ENCODE results near the gene PRDM16. TPM values are rescaled to one million over a fixed set of nuclear protein-coding genes. Genes with fewer than 3 reads are reported as not detected.

PRDM16 gene
- total RNA-seq, 1 experiment from 2014 or later: 1.4 TPM

- no peaks in the 10 kb centered on the region for H3K36me3 ChIP-seq
- no peak for DNase-seq
- H3K27ac ChIP-seq: no peak overlapping the region
- H3K4me1 ChIP-seq: peaks cover 5% of the 10 kb centered on the region; the same call in 1 of the 2 replicates
- H3K4me3 ChIP-seq: no peak overlapping the region
- no peaks in the 10 kb centered on the region for H3K9me3 ChIP-seq (replicated peaks)
- H3K27me3 ChIP-seq: no peaks in the 10 kb centered on the region
These were observed 102.8 kb downstream of the PRDM16 start for GRCh38 chr1:3171761-3172160.

DNA sequence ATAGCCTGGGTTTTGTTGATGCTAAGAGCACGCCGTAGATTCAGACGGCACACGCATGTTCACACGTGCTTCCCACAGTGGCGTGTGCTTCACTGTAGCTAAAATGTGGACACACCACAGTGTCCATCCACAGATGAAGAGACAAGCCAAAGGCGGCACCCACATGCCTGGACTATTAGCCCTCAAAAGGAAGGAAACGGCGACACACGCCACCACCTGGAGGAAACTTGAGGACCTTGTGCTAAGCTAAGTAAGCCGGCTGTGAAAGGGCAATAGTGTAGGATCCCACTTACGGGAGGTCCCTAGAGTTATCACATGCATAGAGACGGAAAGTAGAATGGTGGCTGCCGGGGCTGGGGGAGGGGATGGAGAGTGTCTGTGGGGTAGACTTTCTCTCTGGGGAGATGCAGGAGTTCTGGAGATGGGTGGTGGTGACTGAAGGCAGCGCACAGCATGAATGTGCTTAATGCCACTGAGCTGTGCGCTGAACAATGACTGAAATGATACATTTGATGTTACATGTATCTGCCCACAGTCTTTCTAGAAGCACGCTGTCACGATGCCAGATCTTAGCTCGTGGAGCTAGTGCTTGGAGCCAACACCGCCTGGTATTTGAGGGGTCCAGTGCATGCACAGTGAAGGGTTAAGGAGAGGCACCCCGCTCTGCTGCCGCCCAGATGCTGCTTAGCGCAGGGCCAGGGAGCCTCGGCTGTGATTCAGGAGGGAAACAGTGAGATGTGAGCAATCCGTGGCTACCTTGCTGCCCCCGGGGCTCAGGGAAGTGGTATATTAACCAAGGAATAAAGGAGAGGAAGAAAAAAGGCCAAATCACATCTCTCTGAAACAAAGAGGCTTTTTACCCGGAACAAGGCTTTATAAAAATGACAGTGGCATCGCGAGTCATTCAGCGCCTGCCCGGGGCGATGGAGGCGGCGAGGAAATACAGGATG lies 103.7 kb downstream of the PRDM16 start:
- Histone ChIP-seq H3K27me3 (no peaks in the 10 kb centered on the region), H3K36me3 (no peaks in the 10 kb centered on the region), H3K9me3 (replicated peaks) (peaks cover 3% of the 10 kb centered on the region; the same call in 1 of the 2 replicates), H3K4me3 (no peak overlapping the region), H3K4me1 (peaks cover 5% of the 10 kb centered on the region; the same call in 1 of the 2 replicates), H3K27ac (no peak overlapping the region)
- no peak for DNase-seq

DNA sequence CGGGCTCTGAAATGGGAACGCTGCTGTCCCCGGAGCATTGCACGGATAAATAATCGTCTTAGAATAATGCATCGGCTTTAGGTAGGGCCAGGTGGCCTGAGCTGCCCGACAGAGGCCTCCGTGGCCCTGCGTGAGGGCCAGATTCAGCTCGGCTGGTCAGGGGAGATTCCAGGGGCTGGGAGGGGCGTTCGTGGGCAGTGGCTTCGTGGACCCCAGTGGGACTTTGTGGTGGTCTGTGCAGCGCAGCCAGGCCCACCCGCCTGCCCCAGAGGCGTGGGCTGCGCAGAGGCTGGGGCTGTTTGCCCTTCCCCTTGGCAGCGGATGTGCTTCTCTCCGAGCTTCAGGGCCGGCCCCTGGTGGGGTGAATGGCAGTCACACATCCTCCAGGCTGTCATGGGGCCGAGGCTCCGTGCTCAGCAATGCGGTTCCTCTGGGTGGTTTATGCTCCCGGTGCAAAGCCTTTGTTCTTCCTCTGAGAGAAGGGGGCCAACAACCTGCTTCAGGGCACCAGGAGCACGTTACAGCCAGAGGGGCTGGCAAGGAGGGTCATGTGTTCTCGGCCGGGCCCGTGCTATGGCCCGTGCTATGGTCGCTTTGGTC lies 104.5 kb downstream of the PRDM16 start:
- Histone ChIP-seq H3K4me3 (no peak overlapping the region), H3K36me3 (no peaks in the 10 kb centered on the region), H3K27ac (no peak overlapping the region), H3K9me3 (replicated peaks) (peaks cover 3% of the 10 kb centered on the region; the same call in 1 of the 2 replicates), H3K4me1 (peaks cover 5% of the 10 kb centered on the region; the same call in 1 of the 2 replicates), H3K27me3 (no peaks in the 10 kb centered on the region)
- no peak for DNase-seq

DNA sequence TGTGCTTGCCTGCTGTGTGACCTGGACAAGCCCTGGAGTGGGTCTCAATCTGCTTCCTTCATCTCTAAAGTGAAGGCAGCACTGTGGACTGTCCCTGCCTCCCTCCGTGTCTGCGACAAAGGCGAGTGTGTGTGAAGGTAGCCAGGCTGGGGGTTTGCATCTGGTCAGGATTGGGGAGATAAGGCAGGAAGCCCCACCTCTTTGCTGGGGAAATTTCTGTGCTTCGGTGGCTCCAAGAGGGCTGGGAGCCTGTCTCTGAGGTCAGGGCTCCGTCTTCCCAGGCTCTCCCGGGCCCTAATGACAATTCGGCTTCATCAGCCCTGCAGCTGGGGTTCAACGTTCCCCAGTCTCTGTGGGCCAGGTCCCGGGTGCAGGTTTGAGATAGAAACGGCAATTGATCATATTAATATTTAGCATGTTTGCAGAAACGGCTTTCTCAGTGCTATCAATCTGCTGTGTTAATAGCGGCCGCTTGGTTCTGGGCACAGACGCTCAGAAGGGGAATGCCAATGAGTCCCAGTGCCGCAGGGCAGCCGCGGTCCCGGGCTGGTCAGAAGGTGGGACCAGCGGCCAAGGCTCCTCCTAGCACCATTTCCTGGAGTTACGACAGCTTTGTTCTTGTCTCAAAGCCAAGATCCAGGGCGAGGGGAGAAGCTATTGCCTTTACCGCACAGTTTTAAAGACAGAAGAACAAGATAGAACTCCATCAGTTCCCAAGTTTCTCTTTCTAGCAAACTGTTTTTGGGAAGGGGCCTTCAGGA lies 105.7 kb downstream of the PRDM16 start:
- H3K27me3 ChIP-seq: no peaks in the 10 kb centered on the region
- H3K36me3 ChIP-seq: no peaks in the 10 kb centered on the region
- no peak for DNase-seq
- H3K4me3 ChIP-seq: no peak overlapping the region
- H3K4me1 ChIP-seq: peaks cover 5% of the 10 kb centered on the region; the same call in 1 of the 2 replicates
- no peak overlapping the region for H3K27ac ChIP-seq
- peaks cover 3% of the 10 kb centered on the region; the same call in 1 of the 2 replicates for H3K9me3 ChIP-seq (replicated peaks)

GRCh38 chr1:3175486-3175885 lies 106.5 kb downstream of the PRDM16 start:
- Histone ChIP-seq H3K4me3 (no peak overlapping the region), H3K27ac (no peak overlapping the region), H3K27me3 (no peaks in the 10 kb centered on the region), H3K9me3 (replicated peaks) (peaks cover 3% of the 10 kb centered on the region; the same call in 1 of the 2 replicates), H3K36me3 (no peaks in the 10 kb centered on the region), H3K4me1 (no peaks in the 10 kb centered on the region)
- no peak for DNase-seq

DNA sequence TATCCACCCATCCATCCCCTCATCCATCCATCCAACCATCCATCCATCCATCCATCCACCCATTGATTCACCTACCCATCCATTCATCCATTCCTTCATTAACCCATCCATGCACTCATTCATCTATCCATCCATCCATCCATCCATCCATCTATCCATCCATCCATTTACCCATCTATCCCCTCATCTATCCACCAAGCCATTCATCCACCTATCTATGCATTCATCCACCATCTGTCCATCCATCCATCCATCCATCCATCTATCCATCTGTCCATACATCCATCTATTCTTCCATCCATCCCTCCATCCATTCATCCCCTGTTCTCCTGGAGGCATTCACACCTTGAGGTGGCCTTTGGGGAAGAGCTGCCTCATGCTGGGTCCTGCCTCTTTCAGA lies 107.0 kb downstream of the PRDM16 start:
- H3K27me3 ChIP-seq: no peaks in the 10 kb centered on the region
- H3K9me3 ChIP-seq (replicated peaks): peaks cover 3% of the 10 kb centered on the region; the same call in 1 of the 2 replicates
- H3K27ac ChIP-seq: no peak overlapping the region
- no peaks in the 10 kb centered on the region for H3K4me1 ChIP-seq
- H3K36me3 ChIP-seq: no peaks in the 10 kb centered on the region
- H3K4me3 ChIP-seq: no peak overlapping the region
- DNase-seq: no peak

DNA sequence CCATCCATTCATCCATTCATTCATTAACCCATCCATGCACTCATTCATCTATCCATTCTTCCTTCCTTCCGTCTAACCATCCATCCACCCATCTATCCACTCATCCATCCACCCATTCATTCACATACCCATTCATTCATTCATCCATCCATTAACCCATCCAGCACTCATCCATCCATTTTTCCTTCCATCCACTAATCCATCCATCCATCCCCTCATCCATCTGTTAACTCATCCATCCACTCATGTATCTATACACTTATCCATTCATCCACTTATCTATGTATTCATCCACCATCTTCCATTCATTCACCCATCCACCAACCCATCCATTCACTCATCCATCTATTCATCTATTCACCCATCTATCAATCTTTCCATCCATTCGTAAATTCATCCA lies 107.8 kb downstream of the PRDM16 start:
- H3K27me3 ChIP-seq: no peaks in the 10 kb centered on the region
- DNase-seq: no peak
- peaks cover 3% of the 10 kb centered on the region; the same call in 1 of the 2 replicates for H3K9me3 ChIP-seq (replicated peaks)
- no peak overlapping the region for H3K4me3 ChIP-seq
- no peaks in the 10 kb centered on the region for H3K36me3 ChIP-seq
- H3K4me1 ChIP-seq: no peaks in the 10 kb centered on the region
- no peak overlapping the region for H3K27ac ChIP-seq

DNA sequence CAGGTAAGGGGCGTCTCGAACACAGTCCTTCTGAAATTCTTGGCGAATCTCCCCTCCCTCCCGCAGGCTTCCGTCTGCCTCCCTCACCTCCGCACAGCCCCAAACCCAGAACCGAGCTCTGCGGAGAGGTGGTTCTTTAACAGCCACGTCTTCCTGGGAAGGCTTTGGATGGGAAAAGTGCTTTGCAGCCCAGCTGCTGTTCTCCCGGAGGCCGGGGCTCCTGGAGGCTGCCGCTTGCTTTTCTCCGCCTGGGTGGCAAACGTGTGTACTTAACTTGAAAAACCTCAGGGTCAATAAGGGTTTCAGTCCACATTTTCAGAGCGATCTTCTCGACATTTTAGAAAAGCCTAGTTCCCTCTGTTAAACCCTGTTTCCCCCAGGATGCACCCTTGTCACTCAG lies 109.3 kb downstream of the PRDM16 start:
- Histone ChIP-seq H3K27ac (no peak overlapping the region), H3K27me3 (no peaks in the 10 kb centered on the region), H3K4me3 (no peak overlapping the region), H3K4me1 (no peaks in the 10 kb centered on the region), H3K9me3 (replicated peaks) (peaks cover 3% of the 10 kb centered on the region; the same call in 1 of the 2 replicates), H3K36me3 (no peaks in the 10 kb centered on the region)
- DNase-seq: no peak

GRCh38 chr1:3179471-3179870 lies 110.5 kb downstream of the PRDM16 start:
- no peak for DNase-seq
- H3K27ac ChIP-seq: no peak overlapping the region
- H3K4me3 ChIP-seq: no peak overlapping the region
- H3K9me3 ChIP-seq (replicated peaks): peaks cover 3% of the 10 kb centered on the region; the same call in 1 of the 2 replicates
- H3K36me3 ChIP-seq: no peaks in the 10 kb centered on the region
- no peaks in the 10 kb centered on the region for H3K27me3 ChIP-seq
- H3K4me1 ChIP-seq: no peaks in the 10 kb centered on the region

GRCh38 chr1:3180915-3181314 lies 111.9 kb downstream of the PRDM16 start:
- Histone ChIP-seq H3K4me1 (no peaks in the 10 kb centered on the region), H3K9me3 (replicated peaks) (peaks cover 3% of the 10 kb centered on the region; the same call in 1 of the 2 replicates), H3K4me3 (no peak overlapping the region), H3K27ac (no peak overlapping the region), H3K36me3 (no peaks in the 10 kb centered on the region), H3K27me3 (no peaks in the 10 kb centered on the region)
- DNase-seq: no peak

DNA sequence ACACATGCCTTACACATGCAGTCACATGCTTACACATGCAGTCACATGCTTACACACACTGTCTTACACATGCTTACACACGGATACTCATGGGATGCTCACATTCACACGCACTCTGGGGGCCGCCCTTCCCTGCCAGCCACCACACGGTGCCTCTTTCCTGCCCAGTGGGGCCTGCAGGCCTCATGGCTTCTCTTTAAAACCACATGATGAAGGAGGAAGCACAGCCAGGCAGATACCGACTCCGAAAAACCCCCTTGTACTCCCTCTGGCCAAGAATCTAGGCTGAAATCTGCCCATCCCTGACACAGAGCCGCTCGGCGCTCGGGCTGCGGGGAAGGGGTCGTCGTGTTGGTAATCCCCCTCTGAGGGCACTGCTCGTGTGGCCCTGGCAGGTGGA lies 113.0 kb downstream of the PRDM16 start:
- H3K9me3 ChIP-seq (replicated peaks): peaks cover 2% of the 10 kb centered on the region; the same call in 1 of the 2 replicates
- no peaks in the 10 kb centered on the region for H3K27me3 ChIP-seq
- no peaks in the 10 kb centered on the region for H3K36me3 ChIP-seq
- no peak for DNase-seq
- no peak overlapping the region for H3K27ac ChIP-seq
- no peak overlapping the region for H3K4me3 ChIP-seq
- no peaks in the 10 kb centered on the region for H3K4me1 ChIP-seq

DNA sequence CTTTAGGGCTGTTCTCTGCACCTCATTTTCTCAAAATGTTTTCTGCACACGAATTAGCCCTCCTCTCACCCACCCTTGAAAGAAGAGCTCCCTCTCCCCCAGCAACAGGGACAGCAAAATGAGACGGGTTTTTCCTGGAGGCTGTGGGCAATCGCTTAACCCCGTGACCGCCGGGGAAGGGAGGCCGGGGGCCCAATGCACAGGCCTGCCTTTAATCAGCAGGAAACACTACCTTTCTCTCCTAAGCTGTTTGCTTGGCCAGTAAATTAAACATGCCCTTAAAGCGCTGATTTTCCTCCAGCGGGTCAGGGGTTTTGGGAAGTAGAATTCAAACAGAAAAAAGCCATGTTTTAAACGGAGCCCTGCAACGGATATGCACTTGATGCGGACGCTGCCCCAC lies 114.4 kb downstream of the PRDM16 start:
- DNase-seq: no peak
- Histone ChIP-seq H3K9me3 (replicated peaks) (no peaks in the 10 kb centered on the region), H3K4me1 (no peaks in the 10 kb centered on the region), H3K4me3 (no peak overlapping the region), H3K27me3 (no peaks in the 10 kb centered on the region), H3K36me3 (no peaks in the 10 kb centered on the region), H3K27ac (no peak overlapping the region)

- H3K4me3 ChIP-seq: no peak overlapping the region
- H3K9me3 ChIP-seq (replicated peaks): no peaks in the 10 kb centered on the region
- H3K27me3 ChIP-seq: no peaks in the 10 kb centered on the region
- H3K36me3 ChIP-seq: no peaks in the 10 kb centered on the region
- H3K4me1 ChIP-seq: no peaks in the 10 kb centered on the region
- DNase-seq: no peak
- H3K27ac ChIP-seq: no peak overlapping the region
These were observed 114.8 kb downstream of the PRDM16 start for GRCh38 chr1:3183813-3184212.

GRCh38 chr1:3184666-3185065 lies 115.7 kb downstream of the PRDM16 start:
- DNase-seq: no peak
- H3K9me3 ChIP-seq (replicated peaks): no peaks in the 10 kb centered on the region
- no peaks in the 10 kb centered on the region for H3K4me1 ChIP-seq
- H3K4me3 ChIP-seq: no peak overlapping the region
- no peak overlapping the region for H3K27ac ChIP-seq
- no peaks in the 10 kb centered on the region for H3K36me3 ChIP-seq
- H3K27me3 ChIP-seq: no peaks in the 10 kb centered on the region
